Smooth muscle cell (in vitro differentiated cells): ENCODE results near the gene ATP2C2. TPM values are rescaled to one million over a fixed set of nuclear protein-coding genes. Genes with fewer than 3 reads are reported as not detected.

ENCODE experiments used
- DNase-seq: peaks from one replicate; lab custom pipeline; 2025; ENCODE audit not compliant: unreplicated experiment; lab: John Stamatoyannopoulos, UW
- H2AFZ ChIP-seq: fragments of 200-600 bp; sonication (generic); 2 replicates; pipeline ENCODE4 v1.6.0; 2016; ENCODE audit warnings: antibody characterized with exemption, low read depth, mild to moderate bottlenecking
- H3F3A ChIP-seq: fragments of 200-600 bp; sonication (generic); 2 replicates; pipeline ENCODE4 v1.6.0; 2017; ENCODE audit warnings: antibody characterized with exemption, low read depth
- H3K27ac ChIP-seq: fragments of 200-600 bp; sonication (generic); 2 replicates; pipeline ENCODE4 v1.5.1; 2016; ENCODE audit warnings: low read depth, mild to moderate bottlenecking
- H3K27me3 ChIP-seq: fragments of 200-600 bp; sonication (generic); 2 replicates; pipeline ENCODE4 v1.6.1; 2016; ENCODE audit warnings: low read depth, mild to moderate bottlenecking
- H3K36me3 ChIP-seq: fragments of 200-600 bp; sonication (generic); 2 replicates; pipeline ENCODE4 v1.5.1; 2016; ENCODE audit warnings: low read depth
- H3K4me1 ChIP-seq: fragments of 200-600 bp; sonication (generic); 2 replicates; pipeline ENCODE4 v1.5.1; 2016; ENCODE audit warnings: low read depth
- H3K4me2 ChIP-seq: fragments of 200-600 bp; sonication (generic); 2 replicates; pipeline ENCODE4 v1.6.0; 2016; ENCODE audit warnings: mild to moderate bottlenecking
- H3K4me3 ChIP-seq: fragments of 200-600 bp; sonication (generic); 2 replicates; pipeline ENCODE4 v1.5.1; 2016; ENCODE audit warnings: mild to moderate bottlenecking
- H3K79me2 ChIP-seq: fragments of 200-600 bp; sonication (generic); 2 replicates; pipeline ENCODE4 v1.6.0; 2016; ENCODE audit warnings: low read depth, mild to moderate bottlenecking
- H3K9ac ChIP-seq: fragments of 200-600 bp; sonication (generic); 2 replicates; pipeline ENCODE4 v1.6.0; 2016; ENCODE audit warnings: low read depth
- H3K9me3 ChIP-seq: fragments of 200-600 bp; sonication (generic); replicated peaks from 2 replicates; pipeline ENCODE4 v1.5.1; 2016; ENCODE audit warnings: low read depth
- H4K20me1 ChIP-seq: fragments of 200-600 bp; sonication (generic); 2 replicates; pipeline ENCODE4 v1.6.0; 2016; ENCODE audit warnings: low read depth
- WGBS: methylation state at CpG from one replicate; pipeline ENCODE4 v1.1.7; 2016; ENCODE audit warnings: low lambda C conversion rate; 5-methylcytosine and 5-hydroxymethylcytosine counted together
- polyA plus RNA-seq: library from polyadenylated mRNA; unstranded; fragments of >200 nt; fragmentation: Nextera tagmentation; extraction: Ambion mirVana; gene quantifications from 2 replicates; pipeline ENCODE4 v1.2.1, GENCODE V29; 2016
- total RNA-seq: library from RNA; depleted of rRNA; stranded (reverse); fragments of >200 nt; gene quantifications from 2 replicates; pipeline ENCODE4 v1.2.3, GENCODE V29; 2014
- TF ChIP-seq, protein P1 (sequence below): fragments of 200-600 bp; sonication (generic); IDR thresholded peaks from 2 replicates; pipeline ENCODE4 v1.5.1; 2017; ENCODE audit warnings: borderline replicate concordance, mild to moderate bottlenecking, antibody characterized with exemption; ENCODE audit not compliant: insufficient read depth, poor library complexity, severe bottlenecking

The ATP2C2 gene
- total and polyA plus RNA-seq, 2 experiments from 2014 or later = 3.1 to 4.1 TPM

DNA sequence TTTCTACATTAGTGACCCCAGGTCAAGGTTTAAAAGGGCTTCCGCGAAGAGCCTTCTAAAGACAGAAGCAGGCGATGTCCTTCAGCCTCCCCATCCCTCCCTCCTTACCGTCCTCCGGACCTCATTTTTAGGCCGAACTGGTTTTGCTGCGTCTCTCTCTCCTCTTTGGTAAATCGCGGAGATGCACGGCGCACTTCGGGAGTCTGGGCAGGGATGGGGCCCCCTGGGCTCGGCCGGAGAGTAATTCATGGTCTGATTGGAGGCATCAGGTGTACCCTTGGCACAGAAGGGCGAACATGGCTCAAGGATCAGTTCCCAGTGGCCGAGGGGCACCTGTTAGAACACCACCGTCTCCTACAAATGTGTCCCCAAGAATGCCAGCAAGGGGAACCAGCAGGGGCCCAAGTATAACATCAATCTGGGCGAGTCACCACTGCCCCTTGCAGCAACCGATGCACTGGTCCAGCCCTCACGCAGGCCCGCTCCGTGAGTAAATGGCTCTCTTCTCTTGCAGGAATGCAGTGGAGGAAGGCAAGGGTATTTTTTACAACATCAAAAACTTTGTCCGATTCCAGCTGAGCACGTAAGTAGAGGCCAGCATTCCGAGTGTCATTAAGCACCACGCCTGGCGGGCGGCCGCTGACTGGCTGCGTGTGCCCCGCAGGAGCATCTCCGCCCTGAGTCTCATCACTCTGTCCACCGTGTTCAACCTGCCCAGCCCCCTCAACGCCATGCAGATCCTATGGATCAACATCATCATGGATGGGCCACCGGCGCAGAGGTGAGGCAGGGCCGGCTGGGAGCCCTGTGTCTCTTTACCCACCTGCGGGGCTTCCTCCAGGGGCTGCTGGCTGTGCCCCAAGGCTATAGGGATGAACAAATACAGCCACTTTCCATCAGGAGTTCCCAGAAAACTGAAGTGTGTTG is 90.5 kb downstream of the ATP2C2 start:
- Histone ChIP-seq H3K27ac (no peak overlapping the region), H4K20me1 (peaks cover 3% of the 10 kb centered on the region), H3K4me1 (no peaks in the 10 kb centered on the region), H2AFZ (no peak overlapping the region), H3K36me3 (no peaks in the 10 kb centered on the region), H3K9me3 (no peaks in the 10 kb centered on the region), H3K9ac (no peak overlapping the region), H3K79me2 (no peaks in the 10 kb centered on the region), H3K4me2 (no peak overlapping the region), H3K27me3 (no peaks in the 10 kb centered on the region), H3F3A (no peaks in the 10 kb centered on the region), H3K4me3 (no peak overlapping the region)
- no peak for DNase-seq
- TF ChIP-seq, protein P1, sequence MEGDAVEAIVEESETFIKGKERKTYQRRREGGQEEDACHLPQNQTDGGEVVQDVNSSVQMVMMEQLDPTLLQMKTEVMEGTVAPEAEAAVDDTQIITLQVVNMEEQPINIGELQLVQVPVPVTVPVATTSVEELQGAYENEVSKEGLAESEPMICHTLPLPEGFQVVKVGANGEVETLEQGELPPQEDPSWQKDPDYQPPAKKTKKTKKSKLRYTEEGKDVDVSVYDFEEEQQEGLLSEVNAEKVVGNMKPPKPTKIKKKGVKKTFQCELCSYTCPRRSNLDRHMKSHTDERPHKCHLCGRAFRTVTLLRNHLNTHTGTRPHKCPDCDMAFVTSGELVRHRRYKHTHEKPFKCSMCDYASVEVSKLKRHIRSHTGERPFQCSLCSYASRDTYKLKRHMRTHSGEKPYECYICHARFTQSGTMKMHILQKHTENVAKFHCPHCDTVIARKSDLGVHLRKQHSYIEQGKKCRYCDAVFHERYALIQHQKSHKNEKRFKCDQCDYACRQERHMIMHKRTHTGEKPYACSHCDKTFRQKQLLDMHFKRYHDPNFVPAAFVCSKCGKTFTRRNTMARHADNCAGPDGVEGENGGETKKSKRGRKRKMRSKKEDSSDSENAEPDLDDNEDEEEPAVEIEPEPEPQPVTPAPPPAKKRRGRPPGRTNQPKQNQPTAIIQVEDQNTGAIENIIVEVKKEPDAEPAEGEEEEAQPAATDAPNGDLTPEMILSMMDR = no peak
- WGBS = 96% methylated on average over 38 of the region's 38 CpGs

- no peaks in the 10 kb centered on the region for H3K9me3 ChIP-seq
- no peaks in the 10 kb centered on the region for H3K4me1 ChIP-seq
- no peaks in the 10 kb centered on the region for H3F3A ChIP-seq
- no peak for DNase-seq
- no peak overlapping the region for H3K4me3 ChIP-seq
- TF ChIP-seq, protein P1 = no peak
- H3K4me2 ChIP-seq = no peak overlapping the region
- H3K27ac ChIP-seq = no peak overlapping the region
- H3K79me2 ChIP-seq = no peaks in the 10 kb centered on the region
- no peak overlapping the region for H3K9ac ChIP-seq
- no peak overlapping the region for H2AFZ ChIP-seq
- peaks cover 4% of the 10 kb centered on the region for H4K20me1 ChIP-seq
- H3K36me3 ChIP-seq = no peaks in the 10 kb centered on the region
- no peaks in the 10 kb centered on the region for H3K27me3 ChIP-seq
- WGBS = 90% methylated on average over 2 of the region's 2 CpGs
These were observed 91.2 kb downstream of the ATP2C2 start for GRCh38 chr16:84459533-84459894.

GRCh38 chr16:84459941-84460405 is 91.6 kb downstream of the ATP2C2 start:
- peaks cover 4% of the 10 kb centered on the region for H4K20me1 ChIP-seq
- H2AFZ ChIP-seq = no peak overlapping the region
- H3K27ac ChIP-seq = no peak overlapping the region
- H3F3A ChIP-seq = no peaks in the 10 kb centered on the region
- H3K27me3 ChIP-seq = no peaks in the 10 kb centered on the region
- no peak for DNase-seq
- no peaks in the 10 kb centered on the region for H3K4me1 ChIP-seq
- H3K9ac ChIP-seq = no peak overlapping the region
- TF ChIP-seq, protein P1 = no peak
- WGBS = 90% methylated on average over 14 of the region's 14 CpGs
- no peaks in the 10 kb centered on the region for H3K9me3 ChIP-seq
- no peak overlapping the region for H3K4me3 ChIP-seq
- no peaks in the 10 kb centered on the region for H3K79me2 ChIP-seq
- no peak overlapping the region for H3K4me2 ChIP-seq
- no peaks in the 10 kb centered on the region for H3K36me3 ChIP-seq
